Thyroid gland (tissue), 4 donors: ENCODE measurements around the gene IFITM1. TPM values are rescaled to one million over a fixed set of nuclear protein-coding genes. Genes with fewer than 3 reads are reported as not detected.
A peak's percentile ranks its signal among the peaks of the same experiment; 100 is the strongest.

Experiments used
- DNase-seq, 2 donors: peaks; one replicate each; pipeline ENCODE4 v3.0.0-alpha.2; 2019
- H3K27ac ChIP-seq, 3 donors: fragments of 200-600 bp; sonication (generic); 1 replicate in 2 of 3; 2 replicates in 1 of 3; pipeline ENCODE4 v1.5.1; 2016 to 2019; ENCODE audit warnings: mild to moderate bottlenecking in 1 of 3, moderate library complexity in 1 of 3
- H3K27me3 ChIP-seq: fragments of 200-600 bp; sonication (generic); one replicate; pipeline ENCODE4 v1.5.1; 2019
- H3K36me3 ChIP-seq, 2 donors: fragments of 200-600 bp; sonication (generic); one replicate each; pipeline ENCODE4 v1.5.1; 2016 to 2019
- H3K4me1 ChIP-seq, 2 donors: fragments of 200-600 bp; sonication (generic); one replicate each; pipeline ENCODE4 v1.5.1; 2017 to 2019
- H3K4me3 ChIP-seq, 3 donors: fragments of 200-600 bp; sonication (generic); replicated peaks in 1 of 3; 1 replicate in 2 of 3; 2 replicates in 1 of 3; pipeline ENCODE4 v1.5.1; 2016; ENCODE audit warnings: mild to moderate bottlenecking in 1 of 3
- H3K9me3 ChIP-seq: fragments of 200-600 bp; sonication (generic); one replicate; pipeline ENCODE4 v1.5.1; 2017
- CTCF ChIP-seq, 6 experiments: fragments of 200-600 bp in 3 of 6; fragments of 450-650 bp in 3 of 6; sonication (generic) in 3 of 6; IDR thresholded peaks; one replicate each; pipeline ENCODE4 v1.5.1; 2016 to 2019; ENCODE audit warnings: antibody characterized with exemption in 6 of 6, mild to moderate bottlenecking in 2 of 6, inconsistent platforms in 1 of 6, moderate library complexity in 1 of 6
- POLR2A ChIP-seq, 2 donors: fragments of 450-650 bp; IDR thresholded peaks; one replicate each; pipeline ENCODE4 v1.6.1; 2017; ENCODE audit warnings: antibody characterized with exemption in 2 of 2, mild to moderate bottlenecking in 2 of 2, moderate library complexity in 1 of 2
- WGBS, 2 donors: methylation state at CpG; one replicate each; pipeline ENCODE4 v1.1.5; 2017; 5-methylcytosine and 5-hydroxymethylcytosine counted together
- intact Hi-C: fragments of 100-400 bp; cut with DNase I; formaldehyde crosslinking; loops from one replicate; pipeline ENCODE4 v1.15.1; 2023
- total RNA-seq, 4 donors: library from RNA; depleted of rRNA; stranded (reverse); fragments of >200 nt; gene quantifications; one replicate each; pipeline ENCODE4 v1.2.3, GENCODE V29; 2016

The IFITM1 gene
- total RNA-seq, 4 donors from 2014 or later, result 94.3 to 163 (median 103) TPM

GRCh38 chr11:296171-297050 lies 17.4 kb upstream of the IFITM1 start:
- H3K4me3 ChIP-seq, result no peak overlapping the region
- H3K27ac ChIP-seq, result no peak overlapping the region
- TF ChIP-seq CTCF (IDR thresholded peaks at IDR 0.05) (no peak), POLR2A (IDR thresholded peaks at IDR 0.05) (no peak)
- intact Hi-C loops, result no loop called here
- H3K27me3 ChIP-seq, result no peaks in the 10 kb centered on the region
- H3K4me1 ChIP-seq, result peaks cover 0 to 4% of the 10 kb centered on the region in 2 donors
- H3K9me3 ChIP-seq, result no peaks in the 10 kb centered on the region
- no peaks in the 10 kb centered on the region for H3K36me3 ChIP-seq
- WGBS, 2 donors, result 72 to 77% methylated on average over 18 to 30 of the region's 35 CpGs
- DNase-seq, result no peak

GRCh38 chr11:297051-297585 lies 16.7 kb upstream of the IFITM1 start:
- WGBS, 2 donors, result 67 to 79% methylated on average over 3 to 11 of the region's 13 CpGs
- no peak overlapping the region for H3K27ac ChIP-seq
- intact Hi-C loops, result no loop called here

GRCh38 chr11:297586-298405 lies 16.0 kb upstream of the IFITM1 start:
- Histone ChIP-seq H3K27me3 (no peaks in the 10 kb centered on the region), H3K9me3 (no peaks in the 10 kb centered on the region), H3K4me3 (no peak overlapping the region), H3K36me3 (no peaks in the 10 kb centered on the region), H3K27ac (peak overlapping the region in 1 of 3 donors; percentile 12), H3K4me1 (peaks cover 0 to 4% of the 10 kb centered on the region in 2 donors)
- intact Hi-C loops, result no loop called here
- WGBS, 2 donors, result 53 to 55% methylated on average over 18 to 22 of the region's 26 CpGs
- DNase-seq, result no peak
- no peak for TF ChIP-seq CTCF (IDR thresholded peaks at IDR 0.05)
- TF ChIP-seq POLR2A (IDR thresholded peaks at IDR 0.05), result no peak

More at GRCh38 chr11:297051-297585, 16.7 kb upstream of the IFITM1 start:
- no peaks in the 10 kb centered on the region for H3K9me3 ChIP-seq
- peaks cover 0 to 4% of the 10 kb centered on the region in 2 donors for H3K4me1 ChIP-seq
- no peak for DNase-seq
- H3K27me3 ChIP-seq, result no peaks in the 10 kb centered on the region
- no peak overlapping the region for H3K4me3 ChIP-seq
- TF ChIP-seq POLR2A (IDR thresholded peaks at IDR 0.05), result no peak
- TF ChIP-seq CTCF (IDR thresholded peaks at IDR 0.05), result no peak
- no peaks in the 10 kb centered on the region for H3K36me3 ChIP-seq

GRCh38 chr11:298406-299065 lies 15.3 kb upstream of the IFITM1 start:
- Histone ChIP-seq H3K27ac (peak overlapping the region in 1 of 3 donors; percentile 12), H3K4me3 (no peak overlapping the region), H3K36me3 (no peaks in the 10 kb centered on the region), H3K4me1 (peaks cover 0 to 4% of the 10 kb centered on the region in 2 donors), H3K9me3 (no peaks in the 10 kb centered on the region), H3K27me3 (no peaks in the 10 kb centered on the region)
- TF ChIP-seq POLR2A (IDR thresholded peaks at IDR 0.05) (no peak), CTCF (IDR thresholded peaks at IDR 0.05) (no peak)
- intact Hi-C loops, result no loop called here
- 57 to 83% methylated on average over 1 of the region's 15 CpGs for WGBS, 2 donors
- peak in 1 of 2 donors; percentile 18 for DNase-seq
